GM18505 (cell line): ENCODE measurements around the gene CDH5.

Source experiments
- ATAC-seq: cut with Tn5 transposase; IDR thresholded peaks from one replicate; pipeline ENCODE4 v1.9.1; 2021; ENCODE audit not compliant: unreplicated experiment
- POLR2A ChIP-seq: IDR thresholded peaks from 4 replicates; pipeline ENCODE4 v1.6.1; 2011; ENCODE audit warnings: borderline replicate concordance; ENCODE audit not compliant: insufficient read depth, insufficient read length; ENCODE audit errors: extremely low read depth

CDH5 gene

DNA sequence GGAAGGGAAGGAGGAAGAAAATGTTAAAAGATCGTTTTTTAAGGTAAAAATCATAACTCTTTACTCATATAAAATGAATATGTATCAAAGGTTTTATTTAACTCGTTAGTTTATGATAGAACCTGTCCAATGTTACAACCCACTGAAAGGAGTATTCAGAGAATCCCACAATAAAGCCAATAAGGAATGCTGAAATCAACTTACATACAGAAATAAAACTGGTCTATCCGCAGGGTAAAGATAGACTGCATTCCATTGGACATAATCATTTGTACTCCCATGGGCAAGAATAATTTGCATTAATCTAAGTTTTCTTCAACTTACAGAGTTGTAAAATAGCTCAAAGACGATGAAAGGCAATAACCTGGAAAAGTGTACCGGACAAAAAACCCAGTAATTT lies 42.7 kb downstream of the CDH5 start:
- no peak for ATAC-seq
- no peak for TF ChIP-seq POLR2A

DNA sequence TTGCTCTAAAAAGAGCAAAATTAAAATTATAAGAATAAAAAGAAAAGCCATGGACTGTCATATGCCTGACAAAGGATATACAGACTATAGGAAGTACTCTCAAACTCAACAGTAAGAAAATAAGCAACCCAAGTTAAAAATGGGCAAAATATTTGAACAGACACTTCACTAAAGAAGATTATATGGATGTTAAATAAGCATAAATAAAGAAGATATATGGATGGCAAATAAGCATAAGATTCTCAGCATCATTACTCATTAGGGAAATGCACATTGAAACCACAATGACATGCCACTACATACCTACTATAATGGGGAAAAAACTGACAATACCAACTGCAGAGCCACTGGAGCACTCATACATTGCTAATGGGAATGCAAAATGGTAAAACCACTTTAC lies 45.7 kb downstream of the CDH5 start:
- TF ChIP-seq POLR2A: no peak
- ATAC-seq: no peak

DNA sequence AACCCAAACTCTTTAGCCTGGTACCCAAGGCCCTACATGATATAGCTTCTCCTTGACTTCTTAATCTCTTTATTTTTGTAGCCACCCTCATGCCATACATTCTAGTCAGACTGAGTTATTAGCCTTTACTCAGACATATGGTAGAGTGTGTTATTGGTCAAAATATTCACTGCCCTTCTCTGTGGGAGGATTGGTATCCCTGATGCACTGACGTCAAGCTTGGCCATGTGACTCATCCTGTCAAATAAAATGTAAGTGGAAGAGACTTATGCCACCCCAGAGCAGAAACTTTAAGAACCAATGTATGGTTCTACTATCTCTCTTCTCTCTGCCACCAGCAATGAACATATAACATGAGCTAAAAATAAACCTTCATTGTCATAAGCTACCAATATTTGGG lies 48.4 kb downstream of the CDH5 start:
- no peak for ATAC-seq
- TF ChIP-seq POLR2A: no peak

DNA sequence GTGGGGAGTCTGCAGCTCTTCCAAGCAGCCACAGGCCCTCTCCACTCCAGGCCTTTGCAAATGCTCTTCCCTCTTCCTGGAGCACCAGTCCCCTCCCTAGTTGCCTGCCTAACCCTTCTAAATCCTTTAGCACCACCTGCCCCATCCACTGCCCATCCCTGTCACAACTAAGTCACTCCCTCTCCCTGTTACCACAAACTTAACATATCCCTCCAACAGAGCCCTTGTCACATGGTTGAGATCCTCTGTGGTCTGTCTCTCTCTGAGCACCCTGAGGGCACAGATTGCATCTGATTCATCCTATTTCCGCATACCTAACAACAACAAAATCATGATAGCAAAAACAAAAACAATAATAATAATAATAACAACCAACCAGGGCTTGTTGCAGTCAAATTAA lies 49.6 kb downstream of the CDH5 start:
- TF ChIP-seq POLR2A: no peak

DNA sequence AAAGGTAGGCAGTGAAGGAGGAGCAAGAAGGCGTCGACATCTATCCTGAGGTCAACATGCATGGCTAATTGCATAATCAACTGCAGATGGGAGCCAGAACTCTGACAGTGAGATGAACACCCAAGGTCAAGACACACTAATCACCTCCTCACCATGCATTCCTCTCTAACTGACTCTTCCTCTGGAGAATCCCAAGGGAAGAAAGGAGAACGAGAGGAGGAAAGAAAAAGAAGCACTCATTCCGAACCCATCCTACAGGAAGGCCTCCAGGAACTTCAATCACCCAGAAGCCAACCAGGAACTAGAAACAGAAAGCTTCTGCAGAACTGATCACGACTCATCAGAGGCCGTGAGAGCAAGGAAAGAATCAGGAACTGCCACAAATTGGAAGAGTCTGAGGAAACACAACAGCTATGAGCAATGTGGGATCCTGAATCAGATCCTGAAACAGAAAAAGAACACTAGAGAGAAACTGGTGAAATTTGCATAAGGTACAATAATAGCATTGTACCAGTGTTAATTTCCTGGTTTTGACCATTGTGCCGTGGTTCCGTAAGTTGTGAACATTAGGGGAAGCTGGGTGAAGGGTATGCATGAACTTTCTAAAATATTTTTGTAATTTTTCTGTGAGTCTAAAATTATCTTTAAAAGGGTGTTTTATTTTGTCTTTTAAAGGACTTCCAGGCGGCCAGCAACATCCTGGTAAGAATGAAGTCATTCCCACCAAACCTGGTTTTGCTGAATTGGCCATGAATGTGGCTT lies 50.6 kb downstream of the CDH5 start:
- no peak for TF ChIP-seq POLR2A
- ATAC-seq: no peak

More for the DNA sequence above, 49.6 kb downstream of the CDH5 start:
- ATAC-seq: no peak

DNA sequence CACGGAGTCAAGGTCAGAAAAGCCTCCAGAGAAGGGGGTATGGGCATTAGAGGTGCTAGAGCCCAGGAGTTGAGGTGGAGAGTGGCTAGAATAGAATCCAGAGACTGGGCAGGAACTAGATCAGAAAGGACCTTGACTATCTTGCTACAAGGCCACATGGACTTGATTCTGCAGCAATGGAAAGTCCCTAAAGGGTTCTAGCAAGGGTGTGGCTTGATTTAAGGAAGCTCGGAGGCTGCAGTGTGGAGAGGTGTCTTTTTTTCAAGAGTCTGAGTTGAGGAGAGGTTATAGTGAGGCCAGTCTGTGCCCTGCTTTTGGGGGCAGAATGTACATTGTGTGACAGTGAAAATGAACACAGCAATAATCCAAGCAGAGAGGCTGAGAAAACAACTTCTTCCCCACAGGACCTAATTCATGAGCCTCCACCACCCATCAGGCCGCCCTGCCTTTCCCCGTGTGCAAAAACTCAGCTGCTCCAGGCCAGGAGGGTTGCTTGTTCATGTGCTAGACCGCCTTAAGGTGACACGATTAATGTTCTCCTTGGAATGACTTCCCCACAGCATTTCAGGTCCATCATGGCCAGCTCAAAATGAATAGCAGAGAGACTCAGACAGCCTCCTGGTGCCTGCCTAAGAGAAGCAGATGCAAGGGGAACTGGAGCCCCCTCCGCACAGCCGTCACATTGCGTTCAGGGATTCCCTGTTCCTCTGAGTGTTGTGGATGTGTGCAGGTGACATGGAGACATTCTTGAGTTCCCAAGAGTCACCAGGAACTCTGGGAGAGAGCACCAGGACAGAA lies 51.9 kb downstream of the CDH5 start:
- no peak for TF ChIP-seq POLR2A

DNA sequence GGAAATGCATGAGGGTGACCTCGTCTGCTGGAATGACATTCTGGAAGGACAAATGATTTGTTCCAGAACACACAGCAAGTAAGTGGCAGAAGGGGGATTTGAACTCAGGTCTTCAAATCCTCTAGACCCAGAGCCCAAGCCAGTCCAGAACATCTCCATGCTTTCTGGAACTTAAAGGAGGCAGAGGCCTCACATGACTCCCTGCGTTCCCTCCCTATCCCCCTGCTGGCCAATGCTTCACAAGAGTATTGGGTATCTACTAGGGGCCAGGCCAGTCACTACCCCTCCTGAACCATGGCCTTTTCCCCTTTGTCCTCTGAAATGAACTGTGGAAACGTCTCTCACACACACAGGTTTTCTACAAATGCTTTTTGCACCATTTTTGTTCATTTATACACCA lies 53.0 kb downstream of the CDH5 start:
- no peak for TF ChIP-seq POLR2A
- ATAC-seq: no peak

More for the DNA sequence above, 51.9 kb downstream of the CDH5 start:
- no peak for ATAC-seq

DNA sequence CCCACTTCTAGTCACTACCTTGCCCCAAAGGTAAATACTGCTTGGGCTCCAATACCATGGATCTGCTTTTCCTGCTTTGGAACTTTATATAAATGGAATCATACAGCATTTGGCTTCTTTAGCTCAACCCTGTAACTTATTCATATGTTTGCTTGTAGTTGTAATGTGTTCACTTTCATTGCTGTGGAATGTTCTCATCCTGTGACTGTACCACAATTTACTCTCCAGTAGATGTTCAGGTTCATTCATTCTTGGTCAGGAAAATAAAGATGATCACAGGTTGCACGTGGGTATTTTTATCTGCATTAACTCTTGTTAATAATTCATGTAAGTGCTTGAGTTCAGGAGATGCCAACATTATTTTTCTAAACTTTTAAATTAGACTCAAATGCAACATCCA lies 53.9 kb downstream of the CDH5 start:
- TF ChIP-seq POLR2A: no peak
- ATAC-seq: no peak

DNA sequence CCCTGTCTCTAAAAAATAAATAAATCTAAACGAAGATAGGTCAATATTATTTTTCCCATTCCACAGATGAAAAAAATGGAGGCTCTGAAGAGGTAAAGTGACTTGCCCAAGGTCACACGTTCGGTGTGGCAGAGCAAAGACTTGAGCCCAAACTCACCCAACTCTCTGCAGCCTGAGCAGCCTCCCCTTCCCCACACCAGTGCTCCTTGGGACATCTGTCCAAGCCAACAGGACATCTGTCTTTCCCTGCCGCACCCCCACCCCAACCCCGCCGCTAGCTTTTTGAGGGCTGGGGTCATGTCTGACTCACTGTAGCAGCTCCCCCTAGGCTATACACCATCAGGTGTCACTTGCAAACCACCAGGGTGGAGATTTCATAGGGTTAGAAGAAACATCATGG lies 55.4 kb downstream of the CDH5 start:
- ATAC-seq: no peak
- no peak for TF ChIP-seq POLR2A

DNA sequence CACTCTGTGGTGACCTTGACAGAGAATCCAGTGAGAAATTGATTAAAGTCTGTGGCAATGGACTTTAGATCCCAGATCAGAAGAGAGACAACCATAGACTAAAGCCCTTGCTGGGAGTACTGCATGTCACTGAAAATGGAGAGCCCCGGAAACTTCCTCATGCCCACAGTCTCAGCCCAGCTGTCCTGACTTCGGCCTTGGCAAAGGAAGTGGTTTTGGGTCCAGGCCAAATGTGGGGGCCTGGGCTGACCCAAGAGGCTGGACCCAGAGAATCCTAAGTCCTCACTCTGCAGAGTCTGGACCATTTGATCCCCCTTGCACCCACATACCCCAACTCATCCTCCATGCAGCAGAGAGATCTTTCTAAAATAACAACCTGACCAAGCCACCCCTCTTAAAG lies 55.9 kb downstream of the CDH5 start:
- ATAC-seq: no peak
- no peak for TF ChIP-seq POLR2A

DNA sequence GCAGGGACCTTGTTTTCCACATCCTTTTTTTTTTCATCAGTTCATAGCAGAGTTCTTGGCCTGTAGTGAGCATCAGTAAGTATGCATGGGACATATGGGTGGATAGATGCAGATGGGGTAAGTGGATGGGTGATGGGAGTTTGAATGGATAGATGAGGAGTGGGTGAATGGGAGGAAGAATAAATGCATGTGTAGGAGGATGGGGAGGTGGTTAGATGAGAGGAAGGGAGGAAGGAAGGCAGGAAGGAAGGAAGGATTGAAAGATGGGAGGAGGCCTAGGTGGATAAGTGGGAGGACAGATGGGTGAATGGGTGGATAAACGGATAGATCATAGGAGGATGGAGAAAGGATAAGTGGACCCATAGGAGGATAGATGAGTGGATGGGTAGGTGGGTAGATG lies 56.7 kb downstream of the CDH5 start:
- no peak for TF ChIP-seq POLR2A
- ATAC-seq: no peak

DNA sequence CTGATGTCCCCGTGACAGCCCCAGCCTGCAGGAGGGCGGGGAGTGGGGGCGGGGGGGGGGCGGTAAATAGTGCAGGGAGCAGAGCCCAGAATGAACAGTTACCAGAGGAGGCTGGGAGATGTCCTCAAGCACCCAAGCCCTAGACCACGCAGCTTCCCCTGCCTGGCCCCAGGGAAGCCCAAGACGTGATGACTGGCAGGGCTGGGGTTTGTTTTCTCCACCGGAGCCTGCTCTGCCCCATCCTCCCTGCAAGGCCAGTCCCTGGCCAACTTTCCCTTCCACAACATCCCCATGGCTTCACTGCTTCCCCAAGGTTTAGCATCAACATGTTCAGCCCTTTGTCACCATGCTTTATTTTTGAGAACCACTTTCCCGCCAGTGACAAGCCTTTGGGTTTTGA lies 59.2 kb downstream of the CDH5 start:
- TF ChIP-seq POLR2A: no peak
- ATAC-seq: no peak

DNA sequence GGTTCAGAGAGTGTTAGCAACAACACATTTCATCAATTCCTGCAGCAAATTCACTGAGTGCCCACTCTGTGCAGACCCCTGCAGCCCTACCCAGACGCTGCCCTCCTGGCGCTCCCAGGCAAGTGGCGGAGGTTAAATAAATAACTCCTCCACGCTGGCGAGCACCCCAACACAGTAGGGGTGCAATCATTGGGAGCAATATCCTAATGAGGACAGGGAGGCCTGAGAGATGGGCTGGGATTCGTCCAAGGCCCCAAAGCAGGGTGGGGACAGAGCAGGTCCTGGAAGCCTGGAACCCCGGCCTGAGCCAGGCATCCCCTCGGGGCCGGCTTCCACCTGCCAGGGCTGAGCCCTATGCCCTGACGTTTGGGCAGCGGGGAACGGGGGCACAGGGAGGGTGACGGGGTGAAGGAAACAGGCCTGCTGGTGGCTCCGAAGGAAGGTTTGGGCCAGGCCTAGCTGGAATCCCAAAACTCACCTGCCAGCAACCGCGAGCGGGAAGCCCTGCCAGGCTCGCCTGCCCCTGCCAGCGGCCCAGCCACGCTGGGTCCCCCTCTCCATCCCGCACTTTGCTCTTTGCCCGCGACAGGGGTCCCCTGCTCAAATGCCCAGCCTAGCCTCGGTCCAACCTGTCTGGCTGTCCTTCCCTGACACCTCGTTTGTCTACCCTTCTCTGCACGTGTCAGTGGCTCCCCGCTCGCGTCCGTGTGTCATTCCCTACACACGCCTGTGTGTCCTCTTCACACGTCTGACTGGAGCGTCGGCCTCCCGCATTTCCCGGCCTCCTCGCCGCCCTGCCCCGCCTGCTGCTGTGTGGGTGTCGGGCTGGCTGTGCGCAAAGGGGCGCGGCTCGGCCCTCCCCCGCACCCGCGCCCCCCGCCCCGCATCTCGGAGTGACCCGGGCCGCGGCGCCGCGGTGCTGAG lies 59.9 kb downstream of the CDH5 start:
- TF ChIP-seq POLR2A: no peak
- ATAC-seq: no peak
